ENCODE data around the gene NKD2. TPM values are rescaled to one million over a fixed set of nuclear protein-coding genes. Genes with fewer than 3 reads are reported as not detected.

NKD2 gene
- total RNA-seq, 1 donor from 2014 or later: 0.41 TPM

GRCh38 chr5:1076406-1076805, 67.8 kb downstream of the NKD2 start:
- Histone ChIP-seq H3K4me3 (ENCODE audit: insufficient read depth, low read depth, low read length) (no peak overlapping the region), H3K9me3 (ENCODE audit: insufficient read depth, low read depth, low read length) (no peaks in the 10 kb centered on the region), H3K4me1 (ENCODE audit: insufficient read depth, low read length) (no peaks in the 10 kb centered on the region), H3K36me3 (ENCODE audit: insufficient read depth, low read length) (no peaks in the 10 kb centered on the region), H3K27me3 (ENCODE audit: insufficient read depth, low read length) (no peaks in the 10 kb centered on the region), H4K20me1 (ENCODE audit: insufficient read depth, low read length) (no peaks in the 10 kb centered on the region), H3K79me2 (ENCODE audit: insufficient read depth, low read length) (no peaks in the 10 kb centered on the region), H3K9ac (ENCODE audit: low read length) (no peak overlapping the region), H2AFZ (ENCODE audit: low read depth, low read length) (no peak overlapping the region), H3K4me2 (ENCODE audit: low read length) (no peak overlapping the region), H3K27ac (ENCODE audit: low read depth, low read length) (no peak overlapping the region)
- Mint-ChIP-seq H3K27me3 (ENCODE audit: low read depth, unreplicated experiment) (no peaks in the 10 kb centered on the region), H3K36me3 (ENCODE audit: low read depth, unreplicated experiment) (peaks cover 4% of the 10 kb centered on the region), H3K4me1 (ENCODE audit: low read depth, unreplicated experiment) (peaks cover 2% of the 10 kb centered on the region), H3K9me3 (ENCODE audit: unreplicated experiment) (no peaks in the 10 kb centered on the region), H3K4me3 (ENCODE audit: unreplicated experiment) (no peak overlapping the region), H3K27ac (ENCODE audit: unreplicated experiment) (no peak overlapping the region)
- TF ChIP-seq EZH2 (IDR thresholded peaks at IDR 0.05; ENCODE audit: insufficient read depth, low read length) (no peak), CTCF (IDR thresholded peaks at IDR 0.05; ENCODE audit: insufficient read depth, low read depth, low read length) (no peak)
- FAIRE-seq (no peak), DNase-seq (ENCODE audit: low read depth) (no peak)

GRCh38 chr5:1077026-1077425, 68.4 kb downstream of the NKD2 start:
- no peak overlapping the region for H3K9ac ChIP-seq (ENCODE audit: low read length)
- H3K4me3 ChIP-seq (ENCODE audit: insufficient read depth, low read depth, low read length): no peak overlapping the region
- Mint-ChIP-seq H3K4me1 (ENCODE audit: low read depth, unreplicated experiment) (peaks cover 2% of the 10 kb centered on the region), H3K27ac (ENCODE audit: unreplicated experiment) (no peak overlapping the region), H3K9me3 (ENCODE audit: unreplicated experiment) (no peaks in the 10 kb centered on the region), H3K27me3 (ENCODE audit: low read depth, unreplicated experiment) (no peaks in the 10 kb centered on the region), H3K4me3 (ENCODE audit: unreplicated experiment) (no peak overlapping the region), H3K36me3 (ENCODE audit: low read depth, unreplicated experiment) (peaks cover 4% of the 10 kb centered on the region)
- no peaks in the 10 kb centered on the region for H3K79me2 ChIP-seq (ENCODE audit: insufficient read depth, low read length)
- no peaks in the 10 kb centered on the region for H3K4me1 ChIP-seq (ENCODE audit: insufficient read depth, low read length)
- no peak overlapping the region for H2AFZ ChIP-seq (ENCODE audit: low read depth, low read length)
- H3K36me3 ChIP-seq (ENCODE audit: insufficient read depth, low read length): no peaks in the 10 kb centered on the region
- H3K27ac ChIP-seq (ENCODE audit: low read depth, low read length): no peak overlapping the region
- FAIRE-seq (no peak), DNase-seq (ENCODE audit: low read depth) (no peak)
- no peaks in the 10 kb centered on the region for H3K9me3 ChIP-seq (ENCODE audit: insufficient read depth, low read depth, low read length)
- H4K20me1 ChIP-seq (ENCODE audit: insufficient read depth, low read length): no peaks in the 10 kb centered on the region
- TF ChIP-seq CTCF (IDR thresholded peaks at IDR 0.05; ENCODE audit: insufficient read depth, low read depth, low read length) (no peak), EZH2 (IDR thresholded peaks at IDR 0.05; ENCODE audit: insufficient read depth, low read length) (no peak)
- no peak overlapping the region for H3K4me2 ChIP-seq (ENCODE audit: low read length)
- no peaks in the 10 kb centered on the region for H3K27me3 ChIP-seq (ENCODE audit: insufficient read depth, low read length)

- Mint-ChIP-seq H3K4me1 (ENCODE audit: low read depth, unreplicated experiment) (peaks cover 2% of the 10 kb centered on the region), H3K4me3 (ENCODE audit: unreplicated experiment) (no peak overlapping the region), H3K27me3 (ENCODE audit: low read depth, unreplicated experiment) (no peaks in the 10 kb centered on the region), H3K36me3 (ENCODE audit: low read depth, unreplicated experiment) (peaks cover 4% of the 10 kb centered on the region), H3K27ac (ENCODE audit: unreplicated experiment) (no peak overlapping the region), H3K9me3 (ENCODE audit: unreplicated experiment) (no peaks in the 10 kb centered on the region)
- no peak overlapping the region for H3K4me3 ChIP-seq (ENCODE audit: insufficient read depth, low read depth, low read length)
- DNase-seq (ENCODE audit: low read depth) (no peak), FAIRE-seq (no peak)
- no peak overlapping the region for H3K9ac ChIP-seq (ENCODE audit: low read length)
- no peak overlapping the region for H3K27ac ChIP-seq (ENCODE audit: low read depth, low read length)
- no peaks in the 10 kb centered on the region for H3K36me3 ChIP-seq (ENCODE audit: insufficient read depth, low read length)
- TF ChIP-seq EZH2 (IDR thresholded peaks at IDR 0.05; ENCODE audit: insufficient read depth, low read length) (no peak), CTCF (IDR thresholded peaks at IDR 0.05; ENCODE audit: insufficient read depth, low read depth, low read length) (no peak)
- no peaks in the 10 kb centered on the region for H3K9me3 ChIP-seq (ENCODE audit: insufficient read depth, low read depth, low read length)
- no peaks in the 10 kb centered on the region for H3K27me3 ChIP-seq (ENCODE audit: insufficient read depth, low read length)
- H2AFZ ChIP-seq (ENCODE audit: low read depth, low read length): no peak overlapping the region
- H3K4me2 ChIP-seq (ENCODE audit: low read length): no peak overlapping the region
- H3K4me1 ChIP-seq (ENCODE audit: insufficient read depth, low read length): no peaks in the 10 kb centered on the region
- H3K79me2 ChIP-seq (ENCODE audit: insufficient read depth, low read length): no peaks in the 10 kb centered on the region
- no peaks in the 10 kb centered on the region for H4K20me1 ChIP-seq (ENCODE audit: insufficient read depth, low read length)
Observed at GRCh38 chr5:1077491-1078020, 69.0 kb downstream of the NKD2 start.

All from astrocyte (in vitro differentiated cells and primary cell).